Muscle layer of colon (tissue), 2 donors: ENCODE results near the gene ADARB1.
"Not testable (repeated sequence)": the region's sequence is repeated elsewhere in the genome, so short reads cannot be mapped to it uniquely, and the experiment has no call there.

Experiments used
- H3K27ac ChIP-seq: one replicate; pipeline ENCODE4 v1.7.0; 2013; ENCODE audit warnings: low read depth, mild to moderate bottlenecking, low read length, moderate library complexity
- H3K27me3 ChIP-seq, 2 donors: one replicate each; pipeline ENCODE4 v1.7.0; 2013; ENCODE audit warnings: low read length in 2 of 2, mild to moderate bottlenecking in 2 of 2; ENCODE audit not compliant: insufficient read depth in 2 of 2, control insufficient read depth in 1 of 2
- H3K36me3 ChIP-seq: one replicate; pipeline ENCODE4 v1.7.0; 2013; ENCODE audit warnings: mild to moderate bottlenecking, low read length; ENCODE audit not compliant: insufficient read depth
- H3K4me1 ChIP-seq: one replicate; pipeline ENCODE4 v1.7.0; 2013; ENCODE audit warnings: mild to moderate bottlenecking, low read length; ENCODE audit not compliant: insufficient read depth
- H3K4me3 ChIP-seq, 2 donors: one replicate each; pipeline ENCODE4 v1.7.0; 2013; ENCODE audit warnings: low read length in 2 of 2, low read depth in 1 of 2, mild to moderate bottlenecking in 1 of 2, moderate library complexity in 1 of 2
- H3K9ac ChIP-seq: one replicate; pipeline ENCODE4 v1.7.0; 2013; ENCODE audit warnings: low read length
- H3K9me3 ChIP-seq: one replicate; pipeline ENCODE4 v1.7.0; 2013; ENCODE audit warnings: mild to moderate bottlenecking, low read length
- donor health status: abdominal sarcoma.
- donor health status: Adenocarcinoma of cecum.

ADARB1 gene

DNA sequence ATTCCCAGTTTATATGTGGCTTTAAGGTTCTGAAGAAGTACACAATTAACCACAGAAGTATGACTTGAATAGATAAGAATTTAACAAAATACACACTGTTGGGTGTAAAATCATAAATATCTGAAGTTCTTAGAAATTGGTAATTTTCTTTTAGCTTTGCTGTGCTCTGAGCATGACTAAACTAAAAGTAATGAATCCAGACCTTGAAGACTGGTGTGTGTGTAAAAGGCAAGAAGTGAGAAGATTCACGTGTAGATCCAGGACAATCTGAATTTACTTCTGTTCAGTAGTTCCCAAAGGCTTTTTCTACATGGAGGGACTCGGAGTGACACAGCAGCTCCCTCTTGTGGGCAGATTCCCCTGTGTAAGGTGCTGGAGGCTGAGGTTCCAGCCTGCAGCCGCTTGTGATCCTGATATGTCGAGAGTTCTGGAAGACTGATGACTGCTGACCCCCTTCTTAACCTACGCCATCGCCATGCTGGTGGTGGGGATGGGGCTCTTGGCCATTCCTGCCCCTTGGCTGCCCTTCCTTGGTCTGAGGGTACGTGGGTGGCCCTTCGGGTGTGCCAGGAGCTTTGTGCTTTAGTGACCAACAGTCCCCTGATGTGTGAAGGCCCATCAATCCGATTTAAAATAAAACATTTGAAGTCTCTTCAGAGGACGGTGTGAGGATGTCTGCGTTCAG, 62.7 kb downstream of the ADARB1 start:
- peaks cover 29% of the 10 kb centered on the region for H3K4me1 ChIP-seq
- H3K27me3 ChIP-seq, result no peaks in the 10 kb centered on the region
- H3K27ac ChIP-seq, result no peak overlapping the region
- H3K9ac ChIP-seq, result no peak overlapping the region
- no peaks in the 10 kb centered on the region for H3K9me3 ChIP-seq
- no peaks in the 10 kb centered on the region for H3K36me3 ChIP-seq
- H3K4me3 ChIP-seq, result no peak overlapping the region

DNA sequence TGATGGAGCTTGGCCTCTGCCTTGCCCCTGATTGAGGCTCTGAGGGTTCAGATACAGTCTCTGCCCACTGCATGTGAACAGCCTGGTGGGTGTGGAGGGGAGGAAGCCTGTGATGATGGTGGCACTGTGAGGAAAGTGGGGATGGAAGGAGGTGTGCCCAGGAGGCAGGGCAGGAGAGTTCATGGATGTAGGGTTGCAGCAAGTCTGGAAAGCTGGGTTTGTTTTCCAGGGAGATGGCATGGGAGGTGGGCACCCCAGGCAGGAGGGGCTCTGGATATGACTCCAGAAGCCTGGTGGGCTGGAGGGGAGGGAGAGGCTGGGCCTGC, 63.2 kb downstream of the ADARB1 start:
- no peaks in the 10 kb centered on the region for H3K36me3 ChIP-seq
- H3K9me3 ChIP-seq, result no peaks in the 10 kb centered on the region
- H3K27ac ChIP-seq, result no peak overlapping the region
- no peak overlapping the region for H3K4me3 ChIP-seq
- peaks cover 29% of the 10 kb centered on the region for H3K4me1 ChIP-seq
- no peak overlapping the region for H3K9ac ChIP-seq
- H3K27me3 ChIP-seq, result no peaks in the 10 kb centered on the region

DNA sequence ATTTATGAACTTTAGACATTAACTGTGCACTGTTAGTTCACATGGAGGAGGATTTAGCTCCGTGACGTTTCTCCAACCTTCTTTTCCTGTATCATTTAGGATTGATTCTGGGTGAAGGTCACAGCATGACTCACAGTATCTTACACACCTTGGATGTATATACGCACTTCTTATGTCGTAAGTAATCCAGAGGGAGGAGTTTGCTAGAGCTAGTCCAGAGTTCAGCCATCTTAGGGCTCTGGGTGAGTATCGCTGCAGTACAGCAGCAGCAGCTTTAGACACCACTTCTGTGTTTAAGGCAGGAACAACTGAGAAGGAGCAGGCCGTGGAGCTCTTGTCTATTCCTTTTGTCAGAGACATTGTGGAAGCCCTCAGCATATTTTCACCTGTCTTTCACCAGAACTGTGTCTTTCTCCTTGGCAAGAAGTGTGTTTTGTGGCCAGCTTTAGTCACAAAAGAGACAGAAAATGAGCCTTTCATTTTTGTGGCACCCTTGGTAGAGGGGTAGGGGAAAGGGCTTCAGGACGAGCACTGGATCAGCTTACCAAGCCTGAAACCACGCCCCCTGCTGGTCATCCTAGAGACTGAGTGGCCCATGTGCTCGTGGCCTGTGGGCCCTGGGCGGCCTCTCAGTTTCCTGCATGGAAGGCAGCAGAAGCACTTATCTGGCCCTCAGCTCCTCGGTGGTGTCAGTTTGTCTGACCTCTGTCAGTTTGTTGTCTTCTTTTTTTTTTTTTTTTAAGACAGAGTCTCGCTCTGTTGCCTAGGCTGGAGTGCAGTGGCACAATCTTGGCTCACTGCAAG, 64.0 kb downstream of the ADARB1 start:
- Histone ChIP-seq H3K9ac (no peak overlapping the region), H3K27ac (no peak overlapping the region), H3K4me3 (no peak overlapping the region), H3K4me1 (peaks cover 26% of the 10 kb centered on the region), H3K27me3 (no peaks in the 10 kb centered on the region), H3K36me3 (no peaks in the 10 kb centered on the region), H3K9me3 (no peaks in the 10 kb centered on the region)

DNA sequence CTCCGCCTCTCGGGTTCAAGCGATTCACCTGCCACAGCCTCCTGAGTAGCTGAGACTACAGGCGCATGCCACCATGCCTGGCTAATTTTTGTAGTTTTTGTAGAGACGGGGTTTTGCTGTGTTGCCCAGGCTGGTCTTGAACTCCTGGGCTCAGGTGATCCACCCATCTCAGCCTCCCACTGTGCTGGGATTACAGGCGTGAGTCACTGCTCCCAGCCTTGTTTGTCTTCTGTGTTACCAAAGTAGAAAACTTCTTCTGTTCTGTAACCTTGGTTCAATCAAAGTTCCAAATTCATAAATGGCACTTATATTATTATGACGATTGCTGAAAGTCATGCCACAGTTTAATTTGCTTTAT, 64.6 kb downstream of the ADARB1 start:
- H3K4me1 ChIP-seq, result peaks cover 26% of the 10 kb centered on the region
- not testable (repeated sequence) for H3K27ac ChIP-seq

GRCh38 chr21:45139473-45139872, 65.1 kb downstream of the ADARB1 start:
- no peak overlapping the region for H3K4me3 ChIP-seq
- peaks cover 26% of the 10 kb centered on the region for H3K4me1 ChIP-seq
- H3K9me3 ChIP-seq, result no peaks in the 10 kb centered on the region
- no peak overlapping the region for H3K9ac ChIP-seq
- H3K36me3 ChIP-seq, result no peaks in the 10 kb centered on the region
- no peak overlapping the region for H3K27ac ChIP-seq
- no peaks in the 10 kb centered on the region for H3K27me3 ChIP-seq

More for the DNA sequence above, 64.6 kb downstream of the ADARB1 start:
- H3K9ac ChIP-seq, H3K36me3 ChIP-seq, H3K4me3 ChIP-seq, H3K9me3 ChIP-seq, H3K27me3 ChIP-seq: not testable (repeated sequence)

GRCh38 chr21:45140346-45140940, 66.1 kb downstream of the ADARB1 start:
- H3K9ac ChIP-seq, result no peak overlapping the region
- H3K4me3 ChIP-seq, result no peak overlapping the region
- no peaks in the 10 kb centered on the region for H3K36me3 ChIP-seq
- no peak overlapping the region for H3K27ac ChIP-seq
- peaks cover 16% of the 10 kb centered on the region for H3K4me1 ChIP-seq
- no peaks in the 10 kb centered on the region for H3K9me3 ChIP-seq
- H3K27me3 ChIP-seq, result no peaks in the 10 kb centered on the region

- not testable (repeated sequence) for H3K27ac ChIP-seq, H3K36me3 ChIP-seq, H3K27me3 ChIP-seq, H3K9me3 ChIP-seq, H3K9ac ChIP-seq, H3K4me3 ChIP-seq
- H3K4me1 ChIP-seq, result peaks cover 16% of the 10 kb centered on the region
Measured at GRCh38 chr21:45140944-45141343, 66.6 kb downstream of the ADARB1 start.

DNA sequence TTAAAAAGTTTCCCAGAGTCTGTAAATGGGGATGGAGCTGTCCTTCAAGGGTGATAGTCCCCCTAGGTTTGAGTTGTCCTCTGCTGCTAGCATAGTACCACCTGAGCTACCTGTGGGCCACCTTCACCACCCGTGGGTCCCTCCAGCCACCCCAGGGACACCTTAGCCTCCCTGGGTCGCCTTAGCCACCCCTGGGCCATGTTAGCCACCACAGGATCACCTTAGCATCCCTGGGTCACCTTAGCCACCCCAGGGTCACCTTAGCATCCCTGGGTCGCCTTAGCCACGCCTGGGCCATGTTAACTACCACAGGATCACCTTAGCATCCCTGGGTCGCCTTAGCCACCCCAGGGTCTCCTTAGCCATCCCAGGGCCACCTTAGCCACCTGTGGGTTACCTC, 67.1 kb downstream of the ADARB1 start:
- Histone ChIP-seq H3K4me3 (no peak overlapping the region), H3K36me3 (no peaks in the 10 kb centered on the region), H3K9ac (no peak overlapping the region), H3K4me1 (peaks cover 16% of the 10 kb centered on the region), H3K27me3 (no peaks in the 10 kb centered on the region), H3K9me3 (no peaks in the 10 kb centered on the region), H3K27ac (no peak overlapping the region)

DNA sequence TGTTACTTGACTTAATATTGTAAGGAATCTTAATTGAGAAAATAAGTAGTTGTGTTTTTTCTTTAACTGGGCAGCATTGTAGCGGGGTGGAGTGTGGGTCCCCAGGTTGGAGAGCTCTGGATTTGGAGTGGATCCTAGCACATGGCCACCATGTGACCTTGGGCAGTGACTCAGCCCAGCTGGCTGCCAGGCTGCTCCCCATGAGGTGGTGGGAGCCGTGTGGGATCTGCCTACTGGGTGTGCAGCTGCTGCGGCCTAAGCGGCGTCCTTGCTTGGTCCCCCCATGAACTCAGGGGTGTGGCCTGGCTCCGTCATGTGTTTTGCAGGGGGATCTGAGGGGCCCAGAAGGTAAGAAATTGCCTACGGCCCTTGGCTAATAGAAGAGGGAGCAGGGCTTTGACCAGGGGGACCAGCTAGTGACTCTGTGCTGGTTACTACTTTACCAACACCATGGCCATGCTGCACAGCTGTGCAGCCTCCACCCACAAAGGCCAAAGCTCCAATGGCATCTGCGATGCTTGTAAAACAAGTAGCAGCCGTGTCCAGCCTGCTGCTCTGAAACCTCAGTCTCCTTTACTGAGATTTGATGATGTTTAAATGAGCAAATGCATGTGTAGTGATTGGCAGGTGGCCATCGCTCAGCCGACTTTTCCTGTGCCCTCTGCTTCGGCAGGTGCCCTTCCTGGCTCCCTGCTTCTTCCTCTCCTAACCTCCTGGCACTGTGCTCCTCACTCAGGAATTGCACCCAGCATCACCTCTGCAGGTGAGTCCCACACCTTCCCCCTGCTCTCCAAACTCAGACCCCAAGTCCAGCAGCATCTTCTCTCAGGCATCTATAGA, 68.3 kb downstream of the ADARB1 start:
- H3K4me1 ChIP-seq, result peaks cover 11% of the 10 kb centered on the region
- no peaks in the 10 kb centered on the region for H3K27me3 ChIP-seq
- H3K9ac ChIP-seq, result no peak overlapping the region
- no peaks in the 10 kb centered on the region for H3K9me3 ChIP-seq
- H3K4me3 ChIP-seq, result no peak overlapping the region
- H3K36me3 ChIP-seq, result peaks cover 4% of the 10 kb centered on the region
- no peak overlapping the region for H3K27ac ChIP-seq

DNA sequence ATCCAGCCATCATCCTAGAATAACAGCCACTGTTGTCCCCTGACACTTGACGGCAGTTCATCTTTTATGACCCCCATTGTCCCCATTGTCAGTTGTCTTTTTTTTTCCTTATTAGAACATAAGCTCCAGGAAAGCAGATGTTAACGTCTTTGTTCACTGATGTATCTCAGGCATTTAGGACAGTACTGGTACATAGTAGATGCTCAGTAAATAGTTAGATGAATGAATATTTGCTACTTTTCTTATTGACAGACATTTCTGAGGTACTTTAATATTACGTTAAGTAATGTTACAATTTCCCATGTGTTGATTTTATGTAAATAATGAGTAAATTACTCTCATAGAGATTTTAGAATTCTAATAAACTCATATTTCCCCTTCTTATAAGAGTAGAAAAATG, 69.5 kb downstream of the ADARB1 start:
- Histone ChIP-seq H3K9ac (no peak overlapping the region), H3K27me3 (no peaks in the 10 kb centered on the region), H3K27ac (no peak overlapping the region), H3K9me3 (no peaks in the 10 kb centered on the region), H3K4me1 (peaks cover 11% of the 10 kb centered on the region), H3K36me3 (peaks cover 10% of the 10 kb centered on the region), H3K4me3 (no peak overlapping the region)

DNA sequence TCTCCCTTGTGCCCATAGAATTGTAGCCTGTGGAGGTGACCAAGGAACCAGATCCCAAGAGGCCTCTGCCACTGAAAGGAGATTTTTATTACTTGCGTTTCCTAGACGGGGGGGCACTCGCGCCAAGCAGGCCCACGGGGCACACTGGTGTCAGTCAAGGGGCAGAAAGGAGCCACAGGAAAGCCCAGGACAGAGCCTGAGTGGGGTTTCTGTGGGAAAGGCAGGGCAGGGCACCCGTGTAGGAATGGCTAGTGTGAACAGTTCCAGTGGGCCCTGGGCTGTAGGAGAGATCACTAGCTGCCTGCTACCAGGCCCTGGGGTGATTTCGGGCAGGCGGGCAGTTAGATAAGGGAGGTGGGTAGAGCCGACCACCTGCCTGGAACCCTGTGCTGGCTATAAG, 70.8 kb downstream of the ADARB1 start:
- Histone ChIP-seq H3K27me3 (no peaks in the 10 kb centered on the region), H3K4me1 (peaks cover 11% of the 10 kb centered on the region), H3K27ac (no peak overlapping the region), H3K9ac (no peak overlapping the region), H3K36me3 (peaks cover 13% of the 10 kb centered on the region), H3K9me3 (no peaks in the 10 kb centered on the region), H3K4me3 (no peak overlapping the region)
